Panc1 (cell line): Measurements from ENCODE around the gene AMBRA1. TPM values are rescaled to one million over a fixed set of nuclear protein-coding genes. Genes with fewer than 3 reads are reported as not detected.

Experiments
- ATAC-seq: fragments of 200-7000 bp; cut with Tn5 transposase; 2 replicates; pipeline ENCODE4 v1.9.1; 2020; ENCODE audit warnings: mild to moderate bottlenecking, moderate library complexity
- BruUV-seq: library from RNA; stranded (reverse); fragments of 400-500 nt; replicated peaks from 2 replicates; lab custom pipeline; 2021; lab: Mats Ljungman, UMichigan
- CTCF ChIA-PET: fragments of 300-600 bp; sonication (Branson Sonifier 250); formaldehyde crosslinking; loops from one replicate; lab custom pipeline; 2022; ENCODE audit warnings: antibody characterized with exemption; lab: Charles Lee
- POLR2A ChIA-PET: fragments of 300-600 bp; sonication (Branson Sonifier 250); formaldehyde crosslinking; loops from one replicate; lab custom pipeline; 2022; ENCODE audit warnings: antibody characterized with exemption; lab: Charles Lee
- DNase-seq: peaks from one replicate; pipeline ENCODE4 v3.0.0-alpha.2; 2010; ENCODE audit warnings: low read depth, low spot score
- H3K27ac ChIP-seq: 2 replicates; pipeline ENCODE4 v1.5.1; 2011; ENCODE audit warnings: mild to moderate bottlenecking, low read length, inconsistent platforms
- H3K27me3 ChIP-seq: fragments of 200-500 bp; sonication (Bioruptor generic); 2 replicates; pipeline ENCODE4 v1.6.0; 2014; ENCODE audit warnings: low read length, inconsistent platforms; ENCODE audit not compliant: control insufficient read depth, insufficient read depth
- H3K36me3 ChIP-seq: fragments of 200-500 bp; sonication (Bioruptor generic); 2 replicates; pipeline ENCODE4 v1.5.1; 2014; ENCODE audit warnings: inconsistent platforms, mild to moderate bottlenecking, low read length, moderate library complexity; ENCODE audit not compliant: control insufficient read depth, insufficient read depth
- H3K4me1 ChIP-seq: 2 replicates; pipeline ENCODE4 v1.5.1; 2011; ENCODE audit warnings: inconsistent platforms, mild to moderate bottlenecking, low read length, moderate library complexity; ENCODE audit not compliant: control insufficient read depth, insufficient read depth
- H3K4me3 ChIP-seq, 2 experiments: 2 replicates each; pipeline ENCODE4 v1.5.1; 2011 to 2012; ENCODE audit warnings: low read depth in 2 of 2, low read length in 2 of 2, mild to moderate bottlenecking in 2 of 2, inconsistent platforms in 1 of 2, moderate library complexity in 1 of 2
- H3K9me3 ChIP-seq: fragments of 200-500 bp; sonication (Bioruptor generic); 2 replicates; pipeline ENCODE4 v1.5.1; 2014; ENCODE audit warnings: low read depth, mild to moderate bottlenecking, inconsistent platforms, low read length, moderate library complexity; ENCODE audit not compliant: control insufficient read depth, insufficient read depth
- POLR2AphosphoS5 ChIP-seq: IDR thresholded peaks from 2 replicates; pipeline ENCODE4 v1.6.1; 2012; ENCODE audit warnings: mild to moderate bottlenecking, low read depth, low read length, moderate library complexity
- REST ChIP-seq, 2 experiments: IDR thresholded peaks; 2 replicates each; pipeline ENCODE4 v1.6.1; 2011 to 2012; ENCODE audit warnings: low read depth in 2 of 2, control low read depth in 1 of 2, low read length in 1 of 2, mild to moderate bottlenecking in 1 of 2, moderate library complexity in 1 of 2; ENCODE audit not compliant: insufficient read depth in 1 of 2
- SIN3A ChIP-seq: IDR thresholded peaks from 2 replicates; pipeline ENCODE4 v1.6.1; 2012; ENCODE audit warnings: low read depth, mild to moderate bottlenecking, low read length, moderate library complexity, borderline replicate concordance; ENCODE audit not compliant: insufficient read depth
- TCF7L2 ChIP-seq: IDR thresholded peaks from 2 replicates; pipeline ENCODE4 v1.6.1; 2011; ENCODE audit warnings: mild to moderate bottlenecking, low read depth, low read length, inconsistent platforms
- in situ Hi-C: cut with HindIII; loops from 2 replicates; pipeline ENCODE4 v1.10.0; 2016; ENCODE audit warnings: low sequenced_read_pairs, low pct_unique_long_range_greater_than_20kb
- intact Hi-C: fragments of 100-400 bp; cut with micrococcal nuclease; formaldehyde crosslinking; loops from one replicate; pipeline ENCODE4 v1.10.0; 2022; ENCODE audit not compliant: unreplicated experiment
- total RNA-seq: library from RNA; stranded (reverse); gene quantifications from one replicate; pipeline ENCODE4 v1.2.1, GENCODE V29; 2021; ENCODE audit not compliant: unreplicated experiment
- TF ChIP-seq, protein P1 (sequence below): fragments of 450-650 bp; IDR thresholded peaks from 2 replicates; pipeline ENCODE4 v1.5.1; 2017; ENCODE audit warnings: mild to moderate bottlenecking

Gene AMBRA1
- total RNA-seq, 1 experiment from 2014 or later = 40.0 TPM

DNA sequence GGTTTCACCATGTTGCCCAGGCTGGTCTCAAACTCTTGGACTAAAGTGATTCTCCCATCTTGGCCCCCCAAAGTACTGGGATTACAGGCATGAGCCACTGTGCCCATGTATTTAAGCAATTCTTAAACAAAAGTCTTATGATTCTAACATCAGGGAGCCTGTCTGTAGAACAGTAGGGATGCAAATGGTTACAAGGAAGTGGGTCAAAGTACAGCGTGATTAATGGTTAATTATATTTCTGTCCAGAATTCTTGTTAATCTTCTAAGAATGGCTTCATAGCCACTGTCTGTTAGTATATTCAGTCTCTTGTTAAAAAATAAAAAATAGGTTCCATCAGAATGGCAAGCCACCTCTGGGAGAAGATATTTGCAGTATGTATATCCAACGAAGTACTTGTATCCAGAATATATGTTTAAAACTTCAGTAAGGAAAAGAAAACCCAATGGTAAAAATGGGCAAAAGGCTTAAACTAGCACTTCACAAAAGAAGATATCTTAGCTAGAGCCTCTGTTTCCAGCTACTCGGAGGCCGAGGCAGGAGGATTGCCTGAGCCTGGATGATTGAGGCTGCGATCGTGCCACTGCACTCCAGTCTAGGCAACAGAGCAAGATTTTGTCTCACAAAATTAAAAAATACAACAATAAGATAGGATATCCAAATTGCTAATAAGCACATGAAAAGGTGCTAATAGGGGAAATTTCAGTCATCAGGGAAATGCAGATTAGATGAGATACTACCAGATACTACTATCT, 46.4 kb upstream of the AMBRA1 start:
- Histone ChIP-seq H3K27me3 (no peaks in the 10 kb centered on the region), H3K9me3 (no peaks in the 10 kb centered on the region), H3K4me1 (no peaks in the 10 kb centered on the region; the same call in 1 of the 2 replicates), H3K36me3 (0 out of 2 replicates have a peak, but pooled peaks cover 2% of the 10 kb centered on the region), H3K27ac (no peak overlapping the region), H3K4me3 (no peak overlapping the region)
- no peak for ATAC-seq
- intact Hi-C loops (no loop called here), in situ Hi-C loops (no loop called here)
- no peak for DNase-seq
- BruUV-seq = no TSS peak
- ChIA-PET CTCF (no interaction called here), POLR2A (no interaction called here)
- TF ChIP-seq REST (IDR thresholded peaks at IDR 0.05; ENCODE audit: insufficient read depth in 1 of 2, low read depth in 2 of 2, low read length in 1 of 2) = no peak
- TF ChIP-seq, protein P1, sequence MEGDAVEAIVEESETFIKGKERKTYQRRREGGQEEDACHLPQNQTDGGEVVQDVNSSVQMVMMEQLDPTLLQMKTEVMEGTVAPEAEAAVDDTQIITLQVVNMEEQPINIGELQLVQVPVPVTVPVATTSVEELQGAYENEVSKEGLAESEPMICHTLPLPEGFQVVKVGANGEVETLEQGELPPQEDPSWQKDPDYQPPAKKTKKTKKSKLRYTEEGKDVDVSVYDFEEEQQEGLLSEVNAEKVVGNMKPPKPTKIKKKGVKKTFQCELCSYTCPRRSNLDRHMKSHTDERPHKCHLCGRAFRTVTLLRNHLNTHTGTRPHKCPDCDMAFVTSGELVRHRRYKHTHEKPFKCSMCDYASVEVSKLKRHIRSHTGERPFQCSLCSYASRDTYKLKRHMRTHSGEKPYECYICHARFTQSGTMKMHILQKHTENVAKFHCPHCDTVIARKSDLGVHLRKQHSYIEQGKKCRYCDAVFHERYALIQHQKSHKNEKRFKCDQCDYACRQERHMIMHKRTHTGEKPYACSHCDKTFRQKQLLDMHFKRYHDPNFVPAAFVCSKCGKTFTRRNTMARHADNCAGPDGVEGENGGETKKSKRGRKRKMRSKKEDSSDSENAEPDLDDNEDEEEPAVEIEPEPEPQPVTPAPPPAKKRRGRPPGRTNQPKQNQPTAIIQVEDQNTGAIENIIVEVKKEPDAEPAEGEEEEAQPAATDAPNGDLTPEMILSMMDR = no peak
- no peak for TF ChIP-seq TCF7L2
- no peak for TF ChIP-seq SIN3A
- no peak for TF ChIP-seq POLR2AphosphoS5

DNA sequence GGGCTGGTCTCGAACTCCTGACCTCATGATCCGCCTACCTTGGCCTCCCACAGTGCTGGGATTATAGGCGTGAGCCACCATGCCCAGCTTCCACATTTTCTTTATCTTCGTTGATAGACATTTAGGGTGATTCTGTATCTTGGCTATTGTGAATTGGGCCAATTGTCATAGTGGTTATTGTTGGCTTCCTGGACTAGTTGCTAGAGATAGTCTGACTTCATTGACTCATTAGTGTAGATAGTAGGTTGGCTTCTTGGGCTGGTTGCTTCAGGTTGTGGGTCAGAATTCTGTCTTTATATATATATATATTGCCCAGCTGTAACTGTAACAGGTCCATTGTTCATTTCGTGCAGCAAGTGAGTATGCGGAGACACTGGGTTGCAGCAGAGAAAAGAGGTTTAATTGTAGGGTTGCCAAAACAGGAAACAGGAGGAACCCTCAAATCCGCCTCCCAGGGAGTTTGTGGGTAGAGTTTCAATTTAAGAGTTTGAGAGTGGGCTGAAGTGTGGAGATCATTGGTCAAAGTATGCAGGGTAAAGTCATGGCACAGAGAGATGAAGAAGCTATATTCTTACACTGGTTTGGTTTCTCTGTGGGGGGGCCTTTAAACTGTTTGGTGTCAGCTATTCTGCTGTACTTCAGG, 45.5 kb upstream of the AMBRA1 start:
- no peaks in the 10 kb centered on the region for H3K27me3 ChIP-seq
- no peak overlapping the region for H3K4me3 ChIP-seq
- intact Hi-C loops (no loop called here), in situ Hi-C loops (no loop called here)
- CTCF ChIA-PET = no interaction called here
- no peak for DNase-seq
- H3K4me1 ChIP-seq = no peaks in the 10 kb centered on the region; the same call in 1 of the 2 replicates
- no TSS peak for BruUV-seq
- no peaks in the 10 kb centered on the region for H3K9me3 ChIP-seq
- H3K27ac ChIP-seq = no peak overlapping the region
- TF ChIP-seq TCF7L2 = no peak
- no peak for TF ChIP-seq REST (IDR thresholded peaks at IDR 0.05; ENCODE audit: insufficient read depth in 1 of 2, low read depth in 2 of 2, low read length in 1 of 2)
- TF ChIP-seq, protein P1 = no peak
- ATAC-seq = no peak
- POLR2A ChIA-PET = no interaction called here
- 0 out of 2 replicates have a peak, but pooled peaks cover 2% of the 10 kb centered on the region for H3K36me3 ChIP-seq
